ENCODE measurements around the gene PIWIL4. TPM values are rescaled to one million over a fixed set of nuclear protein-coding genes. Genes with fewer than 3 reads are reported as not detected.
A peak's percentile ranks its signal among the peaks of the same experiment; 100 is the strongest.
"Not testable (repeated sequence)": the region's sequence is repeated elsewhere in the genome, so short reads cannot be mapped to it uniquely, and the experiment has no call there.

PIWIL4 gene
- total RNA-seq, 2 experiments from 2014 or later = 0.16 to 0.21 TPM

- DNase-seq = no peak
- Mint-ChIP-seq H3K27ac (no peak overlapping the region), H3K27me3 (no peaks in the 10 kb centered on the region), H3K4me1 (no peaks in the 10 kb centered on the region), H3K9me3 (no peaks in the 10 kb centered on the region), H3K36me3 (no peaks in the 10 kb centered on the region), H3K4me3 (no peak overlapping the region)
Observed at GRCh38 chr11:94588366-94588942, 21.3 kb downstream of the PIWIL4 start.

GRCh38 chr11:94590352-94591041 lies 23.3 kb downstream of the PIWIL4 start:
- Mint-ChIP-seq H3K9me3 (no peaks in the 10 kb centered on the region), H3K27me3 (no peaks in the 10 kb centered on the region), H3K4me3 (no peak overlapping the region), H3K36me3 (no peaks in the 10 kb centered on the region), H3K27ac (no peak overlapping the region), H3K4me1 (no peaks in the 10 kb centered on the region)
- DNase-seq = no peak

GRCh38 chr11:94593030-94593429 lies 25.9 kb downstream of the PIWIL4 start:
- Mint-ChIP-seq H3K9me3 (no peaks in the 10 kb centered on the region), H3K4me1 (no peaks in the 10 kb centered on the region), H3K27ac (no peak overlapping the region), H3K4me3 (no peak overlapping the region), H3K27me3 (no peaks in the 10 kb centered on the region), H3K36me3 (no peaks in the 10 kb centered on the region)
- no peak for DNase-seq

GRCh38 chr11:94595076-94595475 lies 27.9 kb downstream of the PIWIL4 start:
- Mint-ChIP-seq H3K27ac (no peak overlapping the region), H3K27me3 (no peaks in the 10 kb centered on the region), H3K4me1 (no peaks in the 10 kb centered on the region), H3K9me3 (peaks cover under 1% of the 10 kb centered on the region), H3K4me3 (no peak overlapping the region), H3K36me3 (peaks cover 4% of the 10 kb centered on the region)
- no peak for DNase-seq

GRCh38 chr11:94597896-94598295 lies 30.7 kb downstream of the PIWIL4 start:
- no peak for DNase-seq
- H3K27ac Mint-ChIP-seq = no peak overlapping the region
- H3K4me3 Mint-ChIP-seq = no peak overlapping the region
- H3K36me3 Mint-ChIP-seq = peaks cover 7% of the 10 kb centered on the region
- no peaks in the 10 kb centered on the region for H3K4me1 Mint-ChIP-seq
- peaks cover 3% of the 10 kb centered on the region for H3K9me3 Mint-ChIP-seq
- H3K27me3 Mint-ChIP-seq = no peaks in the 10 kb centered on the region

- Mint-ChIP-seq H3K36me3 (peaks cover 7% of the 10 kb centered on the region), H3K4me1 (no peaks in the 10 kb centered on the region), H3K27ac (no peak overlapping the region), H3K4me3 (no peak overlapping the region), H3K9me3 (peaks cover 3% of the 10 kb centered on the region), H3K27me3 (no peaks in the 10 kb centered on the region)
- DNase-seq = no peak
Observed at GRCh38 chr11:94599510-94599909, 32.3 kb downstream of the PIWIL4 start.

GRCh38 chr11:94602430-94603372 lies 35.5 kb downstream of the PIWIL4 start:
- H3K4me1 Mint-ChIP-seq = no peaks in the 10 kb centered on the region
- peaks cover 3% of the 10 kb centered on the region for H3K9me3 Mint-ChIP-seq
- H3K27ac Mint-ChIP-seq = no peak overlapping the region
- no peaks in the 10 kb centered on the region for H3K27me3 Mint-ChIP-seq
- peaks cover 7% of the 10 kb centered on the region for H3K36me3 Mint-ChIP-seq
- DNase-seq = no peak
- no peak overlapping the region for H3K4me3 Mint-ChIP-seq

- Mint-ChIP-seq H3K4me1 (no peaks in the 10 kb centered on the region), H3K27ac (no peak overlapping the region), H3K9me3 (peaks cover 3% of the 10 kb centered on the region), H3K4me3 (no peak overlapping the region), H3K36me3 (peaks cover 7% of the 10 kb centered on the region), H3K27me3 (no peaks in the 10 kb centered on the region)
- DNase-seq = no peak
Observed at GRCh38 chr11:94603587-94603986, 36.4 kb downstream of the PIWIL4 start.

- no peak overlapping the region for H3K4me3 Mint-ChIP-seq
- H3K9me3 Mint-ChIP-seq = peaks cover 3% of the 10 kb centered on the region
- H3K27ac Mint-ChIP-seq = no peak overlapping the region
Observed at GRCh38 chr11:94604482-94604881, 37.3 kb downstream of the PIWIL4 start.

GRCh38 chr11:94613120-94613519 lies 46.0 kb downstream of the PIWIL4 start:
- peaks cover 18% of the 10 kb centered on the region for H3K36me3 Mint-ChIP-seq
- peaks cover 28% of the 10 kb centered on the region for H3K9me3 Mint-ChIP-seq

More at GRCh38 chr11:94604482-94604881, 37.3 kb downstream of the PIWIL4 start:
- H3K4me1 Mint-ChIP-seq = no peaks in the 10 kb centered on the region
- peaks cover 4% of the 10 kb centered on the region for H3K36me3 Mint-ChIP-seq
- H3K27me3 Mint-ChIP-seq = no peaks in the 10 kb centered on the region
- DNase-seq = no peak

GRCh38 chr11:94623120-94623735 lies 56.1 kb downstream of the PIWIL4 start:
- Mint-ChIP-seq H3K9me3 (peaks cover 6% of the 10 kb centered on the region), H3K4me1 (no peaks in the 10 kb centered on the region), H3K36me3 (peaks cover 2% of the 10 kb centered on the region), H3K4me3 (no peak overlapping the region), H3K27ac (no peak overlapping the region), H3K27me3 (peaks cover 7% of the 10 kb centered on the region)
- DNase-seq = peak; percentile 47

More at GRCh38 chr11:94613120-94613519, 46.0 kb downstream of the PIWIL4 start:
- Mint-ChIP-seq H3K4me1 (no peaks in the 10 kb centered on the region), H3K27me3 (no peaks in the 10 kb centered on the region), H3K4me3 (no peak overlapping the region), H3K27ac (no peak overlapping the region)
- no peak for DNase-seq

- DNase-seq, H3K9me3 Mint-ChIP-seq, H3K4me1 Mint-ChIP-seq, H3K27me3 Mint-ChIP-seq, H3K36me3 Mint-ChIP-seq, H3K4me3 Mint-ChIP-seq, H3K27ac Mint-ChIP-seq: not testable (repeated sequence)
Observed at GRCh38 chr11:94625422-94625821, 58.3 kb downstream of the PIWIL4 start.

GRCh38 chr11:94627003-94627560 lies 59.9 kb downstream of the PIWIL4 start:
- H3K4me3 Mint-ChIP-seq, H3K36me3 Mint-ChIP-seq, H3K27ac Mint-ChIP-seq, H3K4me1 Mint-ChIP-seq, H3K9me3 Mint-ChIP-seq, DNase-seq, H3K27me3 Mint-ChIP-seq: not testable (repeated sequence)

- Mint-ChIP-seq H3K9me3 (peaks cover 6% of the 10 kb centered on the region), H3K4me1 (no peaks in the 10 kb centered on the region), H3K27ac (no peak overlapping the region), H3K27me3 (peaks cover 10% of the 10 kb centered on the region), H3K4me3 (no peak overlapping the region), H3K36me3 (peaks cover 2% of the 10 kb centered on the region)
- DNase-seq = no peak
Observed at GRCh38 chr11:94629741-94630140, 62.6 kb downstream of the PIWIL4 start.

- Mint-ChIP-seq H3K36me3 (peaks cover 2% of the 10 kb centered on the region), H3K27me3 (peaks cover 10% of the 10 kb centered on the region), H3K4me1 (no peaks in the 10 kb centered on the region), H3K27ac (no peak overlapping the region), H3K4me3 (no peak overlapping the region), H3K9me3 (peaks cover 6% of the 10 kb centered on the region)
- DNase-seq = no peak
Observed at GRCh38 chr11:94630221-94630620, 63.1 kb downstream of the PIWIL4 start.
